Lower lobe of right lung (tissue), 2 donors: ENCODE data around the gene PRRX2. TPM values are rescaled to one million over a fixed set of nuclear protein-coding genes. Genes with fewer than 3 reads are reported as not detected.

Source experiments
- ATAC-seq, 2 donors: fragments of 200-7000 bp; cut with Tn5 transposase; one replicate each; pipeline ENCODE4 v1.9.1; 2020 to 2022; ENCODE audit warnings: mild to moderate bottlenecking in 2 of 2, moderate library complexity in 2 of 2
- DNase-seq: peaks from one replicate; pipeline ENCODE4 v3.0.0-alpha.2; 2020
- H3K27ac ChIP-seq: fragments of 200-600 bp; one replicate; pipeline ENCODE4 v1.8.0; 2022
- H3K27me3 ChIP-seq: fragments of 200-600 bp; one replicate; pipeline ENCODE4 v1.8.0; 2022; ENCODE audit warnings: low read depth
- H3K36me3 ChIP-seq: fragments of 200-600 bp; one replicate; pipeline ENCODE4 v1.8.0; 2022; ENCODE audit warnings: mild to moderate bottlenecking
- H3K4me1 ChIP-seq: fragments of 200-600 bp; one replicate; pipeline ENCODE4 v1.8.0; 2022
- H3K4me3 ChIP-seq: fragments of 200-600 bp; one replicate; pipeline ENCODE4 v1.8.0; 2022; ENCODE audit warnings: mild to moderate bottlenecking
- H3K9me3 ChIP-seq: fragments of 200-600 bp; one replicate; pipeline ENCODE4 v1.8.0; 2022
- CTCF ChIP-seq: fragments of 200-600 bp; IDR thresholded peaks from one replicate; pipeline ENCODE4 v1.8.0; 2022; ENCODE audit warnings: antibody characterized with exemption, mild to moderate bottlenecking
- intact Hi-C: fragments of 100-400 bp; cut with DNase I; formaldehyde crosslinking; loops from one replicate; pipeline ENCODE4 v1.11.0; 2022
- total RNA-seq: library from RNA; stranded (reverse); fragmentation: NEBNext Ultra II Directional; extraction: Animal tissue kit (Norgen Biotek cat#: 25700); gene quantifications from one replicate; pipeline ENCODE4 v1.2.1, GENCODE V29; 2021
- donor health status: DM: no; HTN: yes; CAD: no; lungs with severe emphysema.

Gene PRRX2
- total RNA-seq, 1 donor from 2014 or later, result 2.5 TPM

DNA sequence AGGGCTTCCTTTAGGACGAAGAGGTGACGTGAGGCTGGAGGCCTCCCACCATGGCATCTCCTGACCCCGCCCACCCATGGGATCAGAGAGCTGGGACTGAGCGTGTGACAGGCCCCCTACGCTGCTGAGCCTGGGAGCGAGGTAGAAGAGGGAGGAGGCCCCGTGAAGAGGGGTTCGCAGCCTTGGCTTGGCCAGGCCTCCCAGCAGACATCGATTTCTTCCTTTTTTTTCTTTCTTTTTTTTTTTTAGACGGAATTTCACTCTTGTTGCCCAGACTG, 47.9 kb downstream of the PRRX2 start:
- H3K4me1 ChIP-seq, result peaks cover 21% of the 10 kb centered on the region
- H3K27ac ChIP-seq, result no peak overlapping the region
- H3K27me3 ChIP-seq, result peaks cover 10% of the 10 kb centered on the region
- H3K4me3 ChIP-seq, result no peak overlapping the region
- intact Hi-C loops, result no loop called here
- DNase-seq, result no peak
- TF ChIP-seq CTCF, result no peak
- H3K9me3 ChIP-seq, result no peaks in the 10 kb centered on the region
- ATAC-seq, result no peak
- H3K36me3 ChIP-seq, result no peaks in the 10 kb centered on the region

DNA sequence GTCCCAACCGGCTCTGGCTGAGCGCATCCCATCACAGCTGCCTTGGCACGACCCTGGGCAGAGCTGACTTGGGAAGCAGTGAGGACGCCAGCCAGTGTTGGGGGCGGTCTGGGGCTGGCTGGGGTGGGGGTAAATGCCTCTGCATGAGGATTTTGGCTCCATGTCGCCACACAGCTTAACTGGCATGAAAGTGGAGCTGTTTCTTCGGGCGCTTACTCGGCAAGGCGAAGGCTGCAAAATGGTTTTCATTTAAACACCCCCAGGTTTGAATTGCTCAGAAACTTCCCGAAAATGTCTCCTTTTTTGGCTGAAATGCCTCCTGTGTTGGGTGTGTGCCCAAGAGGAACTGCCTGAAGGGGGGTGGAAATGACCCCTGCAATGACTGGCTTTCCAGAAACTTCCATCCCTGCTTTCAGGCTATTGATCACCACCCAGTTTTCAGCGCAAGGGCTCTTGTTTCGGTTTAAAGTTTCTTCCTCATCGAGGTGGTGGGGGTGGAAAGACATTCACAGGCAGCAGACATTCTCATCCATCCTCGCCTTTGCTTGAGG, 49.1 kb downstream of the PRRX2 start:
- Histone ChIP-seq H3K4me3 (no peak overlapping the region), H3K4me1 (peaks cover 21% of the 10 kb centered on the region), H3K27ac (no peak overlapping the region), H3K9me3 (no peaks in the 10 kb centered on the region), H3K36me3 (no peaks in the 10 kb centered on the region), H3K27me3 (peaks cover 15% of the 10 kb centered on the region)
- no peak for TF ChIP-seq CTCF
- ATAC-seq, result no peak
- no peak for DNase-seq
- intact Hi-C loops, result no loop called here

DNA sequence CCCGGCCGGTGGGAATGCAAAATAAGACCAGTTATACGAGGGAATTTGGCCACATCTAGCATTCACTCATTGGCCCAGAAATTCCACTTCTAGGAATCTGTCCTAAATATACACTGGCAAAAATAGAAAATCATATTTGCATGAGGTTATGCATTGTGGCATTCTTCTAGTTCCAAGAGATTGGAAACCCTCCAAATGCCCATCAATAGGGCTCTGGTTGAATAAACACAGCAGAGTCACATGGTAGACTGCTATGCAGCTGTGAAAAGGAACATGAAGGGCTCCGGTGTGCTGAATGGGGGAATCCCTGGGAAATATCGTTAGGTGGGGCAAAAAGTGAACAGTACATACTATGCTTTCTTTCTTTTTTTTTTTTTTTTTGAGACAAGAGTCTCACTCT, 50.6 kb downstream of the PRRX2 start:
- no peak for DNase-seq
- ATAC-seq, result no peak
- intact Hi-C loops, result no loop called here
- Histone ChIP-seq H3K27ac (no peak overlapping the region), H3K4me1 (peaks cover 21% of the 10 kb centered on the region), H3K4me3 (no peak overlapping the region), H3K9me3 (no peaks in the 10 kb centered on the region), H3K27me3 (peaks cover 16% of the 10 kb centered on the region), H3K36me3 (no peaks in the 10 kb centered on the region)
- no peak for TF ChIP-seq CTCF

- Histone ChIP-seq H3K27me3 (peaks cover 16% of the 10 kb centered on the region), H3K4me1 (peaks cover 6% of the 10 kb centered on the region), H3K4me3 (no peak overlapping the region), H3K36me3 (no peaks in the 10 kb centered on the region), H3K27ac (no peak overlapping the region), H3K9me3 (no peaks in the 10 kb centered on the region)
- no peak for DNase-seq
- ATAC-seq, result no peak
- TF ChIP-seq CTCF, result no peak
- intact Hi-C loops, result no loop called here
Measured at GRCh38 chr9:129717991-129718390, 52.5 kb downstream of the PRRX2 start.

DNA sequence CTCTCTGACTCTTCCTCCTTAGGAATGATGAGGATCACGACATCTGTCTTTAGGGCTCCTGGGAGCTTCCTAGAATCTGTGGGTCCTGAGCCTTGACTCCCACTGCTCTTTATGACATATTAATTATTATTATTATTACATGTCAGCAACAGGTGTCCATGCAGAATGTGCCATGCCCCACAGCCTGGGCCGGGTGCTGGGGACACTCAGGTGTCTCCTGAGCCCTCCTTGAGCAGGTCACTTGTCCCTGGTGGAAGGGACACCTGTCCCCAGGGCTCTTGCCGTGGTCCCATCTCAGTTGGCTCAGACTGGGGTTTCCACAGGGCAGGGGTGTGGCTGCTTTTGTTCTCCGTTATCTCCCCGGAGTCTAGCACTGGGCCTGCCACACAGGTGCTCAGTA, 53.2 kb downstream of the PRRX2 start:
- Histone ChIP-seq H3K9me3 (no peaks in the 10 kb centered on the region), H3K27me3 (peaks cover 11% of the 10 kb centered on the region), H3K36me3 (no peaks in the 10 kb centered on the region), H3K4me1 (no peaks in the 10 kb centered on the region), H3K4me3 (no peak overlapping the region), H3K27ac (no peak overlapping the region)
- ATAC-seq (no peak), DNase-seq (no peak)
- intact Hi-C loops, result no loop called here
- TF ChIP-seq CTCF, result no peak

GRCh38 chr9:129719135-129719534, 53.7 kb downstream of the PRRX2 start:
- intact Hi-C loops, result no loop called here
- Histone ChIP-seq H3K27ac (no peak overlapping the region), H3K27me3 (peaks cover 11% of the 10 kb centered on the region), H3K9me3 (no peaks in the 10 kb centered on the region), H3K36me3 (no peaks in the 10 kb centered on the region), H3K4me1 (no peaks in the 10 kb centered on the region), H3K4me3 (no peak overlapping the region)
- no peak for ATAC-seq
- DNase-seq, result no peak
- no peak for TF ChIP-seq CTCF
